OCI-LY3 (cell line): ENCODE data around the gene RPS6KA2.

Experiments used
- H2AFZ ChIP-seq: fragments of 200-600, 300-600 bp; shearing (Covaris generic); 2 replicates; pipeline ENCODE4 v1.6.0; 2014; ENCODE audit warnings: antibody characterized with exemption, low read depth, low read length
- H3K27ac ChIP-seq: fragments of 200-600, 300-600 bp; sonication (generic); 2 replicates; pipeline ENCODE4 v1.5.1; 2014; ENCODE audit warnings: mild to moderate bottlenecking, low read length, moderate library complexity, mixed read lengths
- H3K27me3 ChIP-seq: fragments of 200-600, 300-600 bp; sonication (generic); 2 replicates; pipeline ENCODE4 v1.6.1; 2014; ENCODE audit warnings: low read depth, low read length, mixed read lengths
- H3K36me3 ChIP-seq: fragments of 200-600, 300-600 bp; sonication (generic); replicated peaks from 2 replicates; pipeline ENCODE3; 2014; ENCODE audit warnings: low read depth, low read length, mixed read lengths
- H3K4me1 ChIP-seq: fragments of 300-600, 200-600 bp; sonication (generic); 2 replicates; pipeline ENCODE4 v1.6.1; 2014; ENCODE audit warnings: low read length, mixed read lengths
- H3K4me2 ChIP-seq: fragments of 200-600, 300-600 bp; sonication (generic); 2 replicates; pipeline ENCODE4 v1.6.1; 2014; ENCODE audit warnings: low read length, mixed read lengths
- H3K4me3 ChIP-seq: fragments of 300-600, 200-600 bp; sonication (generic); 2 replicates; pipeline ENCODE4 v1.5.1; 2014; ENCODE audit warnings: antibody characterized with exemption, mild to moderate bottlenecking, low read length, moderate library complexity
- H3K79me2 ChIP-seq: fragments of 300-600, 200-600 bp; shearing (Covaris generic); 2 replicates; pipeline ENCODE4 v1.6.1; 2014; ENCODE audit warnings: mild to moderate bottlenecking, low read length, mixed read lengths
- H3K9ac ChIP-seq: fragments of 300-600, 200-600 bp; shearing (Covaris generic); 2 replicates; pipeline ENCODE4 v1.6.0; 2014; ENCODE audit warnings: mild to moderate bottlenecking, low read length, moderate library complexity
- H3K9me3 ChIP-seq: fragments of 200-600, 300-600 bp; shearing (Covaris generic); 2 replicates; pipeline ENCODE4 v1.6.1; 2014; ENCODE audit warnings: low read length, mixed read lengths; ENCODE audit not compliant: insufficient read depth
- H4K20me1 ChIP-seq: fragments of 200-600, 300-600 bp; sonication (generic); 2 replicates; pipeline ENCODE4 v1.6.1; 2016; ENCODE audit warnings: low read length, mixed read lengths; ENCODE audit not compliant: insufficient read depth
- CTCF ChIP-seq: fragments of 200-600, 300-600 bp; sonication (generic); IDR thresholded peaks from 2 replicates; pipeline ENCODE4 v1.5.1; 2014; ENCODE audit warnings: antibody characterized with exemption, low read length, low read depth
- EZH2phosphoT487 ChIP-seq: fragments of 200-600 bp; shearing (Covaris generic); IDR thresholded peaks from 2 replicates; pipeline ENCODE4 v1.6.1; 2018; ENCODE audit warnings: antibody characterized with exemption, mixed run types, low read depth

The RPS6KA2 gene

DNA sequence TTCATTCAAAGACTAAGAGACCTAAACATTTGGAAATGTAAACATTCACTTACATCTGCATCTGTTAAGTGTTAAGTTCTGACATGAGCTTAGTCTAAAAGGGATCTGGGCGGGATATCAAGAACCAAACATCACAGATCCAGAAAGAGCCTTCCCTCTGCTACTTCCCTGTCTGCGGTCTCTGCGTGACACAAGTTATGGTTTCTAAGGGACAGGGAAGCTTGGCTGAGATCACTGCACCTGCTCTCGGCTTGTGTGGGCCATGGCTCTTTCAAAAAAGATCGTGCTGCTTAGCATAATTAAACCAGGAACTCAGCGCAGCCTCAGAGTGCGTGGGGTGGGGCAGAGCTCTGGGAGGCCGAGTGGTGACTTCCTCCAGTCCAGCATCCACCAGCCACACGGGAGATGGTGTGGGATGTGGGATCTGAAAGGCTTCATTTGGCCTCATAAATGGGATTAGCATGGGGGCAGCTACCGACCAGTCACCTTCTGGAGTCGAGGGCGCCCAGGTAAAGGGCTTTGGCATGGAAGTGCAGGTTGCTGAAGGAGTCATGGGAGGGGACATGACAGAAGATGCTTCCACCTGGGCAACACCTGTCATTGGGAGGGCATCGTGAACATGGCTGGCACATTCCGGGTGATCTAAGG lies 23.9 kb downstream of the RPS6KA2 start:
- Histone ChIP-seq H3K4me2 (no peak overlapping the region), H3K79me2 (no peaks in the 10 kb centered on the region), H2AFZ (no peak overlapping the region), H3K4me3 (no peak overlapping the region), H3K27me3 (no peaks in the 10 kb centered on the region), H4K20me1 (no peaks in the 10 kb centered on the region), H3K4me1 (no peaks in the 10 kb centered on the region), H3K9me3 (no peaks in the 10 kb centered on the region), H3K27ac (no peak overlapping the region), H3K36me3 (no peaks in the 10 kb centered on the region), H3K9ac (no peak overlapping the region)
- no peak for TF ChIP-seq EZH2phosphoT487
- no peak for TF ChIP-seq CTCF

- no peaks in the 10 kb centered on the region for H3K36me3 ChIP-seq
- H2AFZ ChIP-seq = no peak overlapping the region
- no peaks in the 10 kb centered on the region for H3K27me3 ChIP-seq
- TF ChIP-seq EZH2phosphoT487 = no peak
- no peak for TF ChIP-seq CTCF
- H3K9ac ChIP-seq = no peak overlapping the region
- no peak overlapping the region for H3K4me3 ChIP-seq
- H4K20me1 ChIP-seq = no peaks in the 10 kb centered on the region
- H3K4me2 ChIP-seq = no peak overlapping the region
- no peaks in the 10 kb centered on the region for H3K4me1 ChIP-seq
- no peaks in the 10 kb centered on the region for H3K79me2 ChIP-seq
- no peaks in the 10 kb centered on the region for H3K9me3 ChIP-seq
- no peak overlapping the region for H3K27ac ChIP-seq
Measured at GRCh38 chr6:166601956-166602355, 25.1 kb downstream of the RPS6KA2 start.

GRCh38 chr6:166600931-166601330 lies 26.1 kb downstream of the RPS6KA2 start:
- Histone ChIP-seq H3K36me3 (no peaks in the 10 kb centered on the region), H3K9ac (no peak overlapping the region), H3K4me1 (no peaks in the 10 kb centered on the region), H3K79me2 (no peaks in the 10 kb centered on the region), H2AFZ (no peak overlapping the region), H3K4me2 (no peak overlapping the region), H4K20me1 (no peaks in the 10 kb centered on the region), H3K27me3 (no peaks in the 10 kb centered on the region), H3K4me3 (no peak overlapping the region), H3K27ac (no peak overlapping the region), H3K9me3 (no peaks in the 10 kb centered on the region)
- no peak for TF ChIP-seq CTCF
- no peak for TF ChIP-seq EZH2phosphoT487

DNA sequence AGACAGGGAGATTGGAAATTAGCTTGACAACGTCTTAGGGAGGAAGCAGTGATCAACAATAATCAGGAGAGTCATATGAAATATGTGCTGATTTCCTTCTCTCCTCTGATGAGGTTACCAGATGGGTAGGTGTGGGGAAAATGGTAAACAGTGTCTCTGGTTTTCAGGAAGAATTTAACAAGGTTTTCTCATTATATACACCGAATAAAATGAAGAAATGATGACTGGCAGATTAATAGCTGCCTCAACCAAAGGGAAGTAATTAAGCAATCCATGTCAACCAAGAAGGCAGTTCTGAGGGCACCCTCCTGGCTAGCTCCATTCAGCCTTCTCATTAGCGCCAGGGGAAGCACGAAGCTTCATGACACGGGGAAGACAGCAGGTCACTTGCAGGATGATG lies 27.8 kb downstream of the RPS6KA2 start:
- no peaks in the 10 kb centered on the region for H3K4me1 ChIP-seq
- no peaks in the 10 kb centered on the region for H3K79me2 ChIP-seq
- no peak for TF ChIP-seq CTCF
- H3K4me2 ChIP-seq = no peak overlapping the region
- H3K9ac ChIP-seq = no peak overlapping the region
- no peak overlapping the region for H3K27ac ChIP-seq
- no peak overlapping the region for H2AFZ ChIP-seq
- no peaks in the 10 kb centered on the region for H3K27me3 ChIP-seq
- no peaks in the 10 kb centered on the region for H3K9me3 ChIP-seq
- no peaks in the 10 kb centered on the region for H4K20me1 ChIP-seq
- no peaks in the 10 kb centered on the region for H3K36me3 ChIP-seq
- H3K4me3 ChIP-seq = no peak overlapping the region
